SIG-M5 treated with dmso at 0.1 percent for 504 hours (cell line): ENCODE measurements around the gene RSPO3.

Source experiments
- DNase-seq: peaks from one replicate; lab custom pipeline; 2025; ENCODE audit not compliant: unreplicated experiment; lab: John Stamatoyannopoulos, UW

RSPO3 gene

DNA sequence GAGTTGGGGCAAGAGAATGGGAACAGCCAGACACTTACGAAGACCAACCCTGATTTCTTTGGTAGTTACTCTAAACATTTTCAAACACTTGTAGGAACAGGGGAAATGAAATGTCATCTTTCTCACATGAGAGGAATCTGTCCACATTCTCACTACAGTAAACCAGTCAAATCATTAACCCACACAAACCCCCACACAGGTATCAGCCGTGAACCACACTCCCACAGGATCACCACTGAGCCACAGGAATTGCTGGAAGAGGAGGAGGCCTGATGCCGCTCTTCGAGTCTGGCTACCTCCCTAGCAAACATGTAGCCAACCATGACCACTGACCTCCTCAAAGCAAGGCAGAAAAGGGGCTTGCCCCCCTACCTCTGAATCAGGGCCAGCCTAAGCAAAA is 6.9 kb upstream of the RSPO3 start:
- DNase-seq: no peak

DNA sequence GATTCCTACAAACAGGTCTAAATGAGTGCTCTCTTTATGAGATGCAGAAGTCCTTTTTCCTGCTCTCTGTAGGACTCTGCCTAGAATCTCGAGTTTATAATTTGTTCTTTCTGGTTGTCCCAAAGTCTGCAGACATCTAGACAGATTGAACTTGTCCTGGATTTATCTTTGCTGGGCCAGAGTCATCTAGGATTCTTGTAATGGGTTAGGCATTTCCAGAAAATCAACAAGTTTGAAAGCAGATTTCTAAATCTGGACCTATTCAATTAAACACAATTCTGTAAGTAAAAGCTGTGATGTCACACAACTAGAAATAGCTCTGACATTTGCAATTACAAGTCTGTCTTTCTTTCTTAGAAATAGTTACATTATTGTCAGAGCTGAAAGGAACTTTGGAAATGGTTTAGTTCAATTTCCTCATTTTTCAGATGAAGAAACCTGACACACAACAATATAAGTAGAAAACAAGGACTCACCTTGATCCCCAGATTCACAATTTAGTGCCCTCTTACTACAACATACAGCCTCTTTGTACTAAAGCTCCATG is 4.2 kb upstream of the RSPO3 start:
- no peak for DNase-seq

DNA sequence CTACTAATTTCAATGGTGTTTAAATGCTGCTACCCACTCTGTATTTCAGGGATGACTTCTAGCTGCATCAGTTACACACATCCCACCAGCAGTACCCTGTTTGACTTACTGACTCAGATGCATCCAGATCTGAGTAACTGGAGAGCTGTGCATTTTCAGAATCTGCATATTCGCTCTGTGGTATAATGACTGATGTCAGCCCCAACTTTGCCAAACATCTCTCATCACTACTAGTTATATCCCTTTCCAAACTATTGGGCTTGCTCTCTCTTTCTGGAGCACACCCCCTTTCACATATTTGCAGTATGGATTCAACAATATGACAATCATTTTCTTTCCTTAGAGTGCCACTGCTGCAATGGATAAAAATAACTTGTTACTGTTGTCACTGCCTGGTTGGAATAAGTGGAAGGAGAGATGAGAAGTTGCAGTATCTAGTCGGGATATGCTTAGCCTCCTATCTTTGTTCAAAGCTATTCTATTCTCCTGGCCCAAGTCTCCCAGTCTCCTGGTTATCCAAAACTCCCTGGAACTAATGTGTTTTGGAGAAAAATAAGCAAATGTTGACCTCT is 3.3 kb upstream of the RSPO3 start:
- no peak for DNase-seq

DNA sequence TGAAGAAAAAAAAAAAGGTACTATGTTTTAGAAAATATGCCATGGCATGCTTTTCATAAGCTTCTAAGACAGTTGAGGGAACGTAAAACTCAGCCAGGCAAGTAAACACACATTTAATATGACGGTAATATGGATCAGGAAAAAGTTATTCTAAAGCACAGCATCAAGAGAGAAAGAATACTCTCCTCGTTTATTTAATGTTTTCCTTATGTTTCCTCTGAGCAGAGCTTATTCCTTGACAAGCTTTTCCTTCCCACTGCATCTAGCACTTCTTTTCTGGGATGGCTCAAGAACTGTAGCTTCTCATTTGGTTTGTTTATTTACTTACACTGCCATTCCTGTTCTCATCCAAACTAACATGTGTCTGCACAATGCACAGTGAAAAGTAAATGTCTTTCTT is 2.7 kb upstream of the RSPO3 start:
- no peak for DNase-seq

DNA sequence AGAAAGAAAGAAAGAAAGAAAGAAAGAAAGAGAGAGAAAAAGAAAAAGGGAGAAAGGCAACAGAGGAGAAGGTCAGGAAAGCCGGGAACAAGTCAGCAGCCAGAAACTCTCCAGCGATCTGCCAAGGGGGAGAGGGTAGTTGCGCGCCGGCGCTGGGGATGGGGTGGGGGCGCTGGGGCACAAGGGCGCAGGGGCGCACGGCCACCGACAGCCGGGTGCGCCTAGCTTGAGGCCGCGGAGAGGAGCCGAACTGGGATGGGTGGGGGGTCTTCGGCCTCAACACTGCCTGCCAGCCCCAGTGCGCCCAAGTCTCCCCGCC is 533 bp upstream of the RSPO3 start:
- no peak for DNase-seq

DNA sequence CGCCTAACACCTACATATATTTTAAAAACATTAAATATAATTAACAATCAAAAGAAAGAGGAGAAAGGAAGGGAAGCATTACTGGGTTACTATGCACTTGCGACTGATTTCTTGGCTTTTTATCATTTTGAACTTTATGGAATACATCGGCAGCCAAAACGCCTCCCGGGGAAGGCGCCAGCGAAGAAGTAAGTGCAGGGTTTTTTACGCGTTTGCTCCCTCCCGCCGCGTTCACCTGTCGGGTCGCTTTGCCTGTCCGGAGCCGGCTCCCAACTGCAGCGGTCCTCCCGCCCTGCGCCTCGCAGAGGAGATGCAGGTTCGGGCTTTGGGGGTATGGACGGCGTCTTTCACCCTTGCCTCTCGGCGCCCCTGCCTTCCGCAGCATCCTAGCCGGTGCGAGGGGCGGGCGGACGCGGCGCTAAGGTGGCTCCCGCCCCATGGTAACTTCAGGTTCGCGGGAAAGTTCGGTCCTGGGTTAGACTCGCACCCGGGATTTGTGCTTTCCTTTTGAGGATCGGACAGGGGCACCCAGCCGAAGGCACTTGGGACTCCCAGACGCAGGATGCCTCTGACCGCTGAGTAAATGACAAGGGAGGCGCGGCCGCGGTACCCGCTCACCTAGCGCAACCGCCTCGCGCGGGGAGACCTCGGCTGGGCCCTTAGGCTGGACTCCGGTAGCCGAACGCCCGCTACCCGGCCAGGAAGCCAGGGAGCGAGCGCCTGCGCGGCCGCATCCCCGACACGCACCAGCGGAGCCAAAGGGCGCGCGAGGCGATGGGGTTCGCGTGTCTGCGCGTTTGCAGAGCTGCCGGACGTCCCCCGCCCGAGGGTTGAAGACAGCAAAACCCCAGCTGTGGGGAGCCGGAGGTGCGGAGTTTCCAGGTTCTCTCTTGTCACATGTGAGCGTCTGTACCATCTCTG is 891 bp downstream of the RSPO3 start:
- DNase-seq: no peak

DNA sequence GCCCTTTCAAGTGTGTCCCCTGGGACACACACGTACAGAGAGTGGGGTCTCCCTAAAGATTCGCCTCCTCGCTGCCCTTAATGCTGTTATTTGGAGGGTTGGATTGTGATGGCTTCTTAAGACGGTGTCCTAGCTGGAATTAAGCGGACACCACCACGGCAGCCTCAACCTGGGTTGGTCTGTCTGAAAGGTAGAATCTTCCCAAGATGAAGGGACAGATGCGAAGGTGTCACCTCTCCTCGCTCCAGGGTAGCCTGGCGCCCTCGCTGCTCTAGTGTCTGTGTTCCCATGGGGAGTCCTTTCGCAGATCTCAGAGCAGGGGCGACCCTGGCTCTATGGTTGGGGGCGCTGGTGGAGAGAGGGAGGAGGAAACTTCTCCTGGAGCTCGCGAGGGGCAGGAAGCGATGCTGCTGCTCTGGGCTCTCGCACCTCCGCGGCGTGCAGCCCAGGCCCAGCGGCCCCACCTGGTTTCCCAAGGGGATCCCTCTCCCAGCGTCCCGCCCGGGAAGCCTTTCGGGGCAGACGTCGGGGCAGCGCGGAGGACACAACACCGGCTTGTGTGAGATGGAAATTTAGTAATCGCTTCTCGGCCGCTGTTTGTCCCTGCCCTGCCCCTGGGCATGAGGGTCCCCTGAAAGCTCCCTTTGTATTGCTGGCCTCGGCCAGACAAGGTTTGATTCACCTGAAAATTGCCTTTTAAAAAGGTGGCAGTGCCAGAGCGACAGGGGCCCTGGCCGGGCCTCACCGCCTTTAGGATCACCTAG is 1.7 kb downstream of the RSPO3 start:
- no peak for DNase-seq

DNA sequence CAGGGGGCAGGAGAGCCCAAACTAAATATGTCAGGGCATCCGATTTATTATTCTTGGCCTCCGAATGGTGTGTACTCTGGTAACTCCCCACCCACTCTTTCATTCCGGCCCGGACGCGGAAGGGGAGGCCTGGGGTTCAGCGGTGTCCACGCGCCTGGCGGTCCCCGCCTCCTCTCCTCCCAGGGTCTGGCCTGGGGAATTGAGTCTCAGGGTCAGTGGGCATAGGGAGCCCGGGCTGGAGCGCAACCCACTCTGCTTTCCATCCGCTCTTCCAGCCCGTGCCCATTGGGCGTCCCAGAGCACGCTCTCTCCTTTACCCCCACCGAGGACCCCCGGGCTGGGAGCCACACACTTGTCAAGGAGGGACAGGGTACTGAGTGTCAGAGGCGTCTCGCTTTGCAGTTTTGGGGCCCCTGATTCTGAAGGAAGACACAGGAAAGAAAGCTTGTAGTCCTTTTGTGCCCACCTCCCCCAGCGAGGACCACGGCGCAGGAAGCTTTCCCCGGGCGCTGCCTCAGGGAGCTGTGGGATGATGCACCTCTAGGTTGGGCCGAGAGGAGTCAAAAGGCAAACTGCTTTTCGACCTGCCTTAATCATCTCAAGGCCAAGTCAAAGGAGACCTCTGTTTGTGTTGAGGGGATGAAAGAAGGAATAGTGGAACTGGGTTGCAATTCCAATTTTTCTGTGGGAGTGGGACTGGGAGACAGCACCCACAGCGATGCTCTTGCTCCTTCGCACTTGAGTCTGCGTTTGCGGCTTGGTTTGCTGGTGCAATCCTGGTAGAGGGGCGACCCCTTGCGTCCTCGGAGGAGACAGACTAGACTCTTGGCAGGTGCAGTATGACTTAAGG is 2.5 kb downstream of the RSPO3 start:
- DNase-seq: peak; percentile 81

DNA sequence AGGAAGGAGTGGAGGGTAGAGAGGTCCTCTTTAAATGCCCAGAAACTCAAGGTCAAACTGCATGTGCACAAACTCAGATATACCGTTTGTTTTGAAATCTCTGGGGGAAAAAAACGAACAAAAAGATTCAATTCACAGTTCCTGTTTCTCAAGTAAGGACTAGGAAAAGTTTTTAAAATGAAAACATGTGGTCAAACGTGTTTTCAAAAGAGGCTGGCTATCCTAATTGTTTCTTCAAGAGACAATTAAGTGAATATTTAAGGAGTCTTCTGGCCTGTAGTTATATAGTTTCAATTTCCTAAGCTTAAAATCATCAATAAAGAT is 3.1 kb downstream of the RSPO3 start:
- no peak for DNase-seq

DNA sequence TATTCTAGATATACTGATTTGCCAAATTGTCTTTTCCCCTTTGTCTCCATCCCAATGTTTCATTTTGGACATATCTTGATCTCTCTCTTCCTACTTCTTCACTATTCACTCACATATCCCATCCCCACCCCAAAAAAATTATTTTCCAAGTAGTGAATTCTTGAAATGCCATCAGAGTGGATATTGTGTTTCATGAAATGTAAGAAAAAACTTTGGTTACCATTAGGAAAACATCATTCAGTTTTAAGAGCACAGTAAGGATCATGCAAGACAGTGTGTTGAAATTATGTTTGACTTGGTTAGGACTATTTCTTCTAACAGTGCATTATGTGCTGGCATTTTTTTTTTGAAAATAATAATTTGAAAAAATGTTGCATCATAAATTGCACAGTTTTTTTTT is 5.7 kb downstream of the RSPO3 start:
- no peak for DNase-seq

DNA sequence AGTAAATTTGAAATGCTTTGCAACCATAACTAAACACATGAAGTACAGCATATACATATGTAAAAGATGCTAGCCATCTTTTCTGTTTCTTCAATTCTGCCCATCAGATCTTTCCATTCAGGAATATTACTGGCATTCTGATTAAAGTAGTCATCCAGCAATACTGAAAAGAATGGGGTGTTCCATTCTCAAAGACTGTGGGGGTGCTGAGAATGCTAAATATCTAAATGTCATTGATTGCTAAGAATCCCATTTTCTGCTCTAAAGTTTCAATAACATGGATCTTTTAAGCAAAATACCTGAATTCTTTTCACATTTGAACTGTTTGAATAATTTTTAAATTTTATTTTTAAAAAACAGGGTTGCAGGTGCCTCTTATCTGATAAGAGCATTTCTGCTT is 6.2 kb downstream of the RSPO3 start:
- no peak for DNase-seq

DNA sequence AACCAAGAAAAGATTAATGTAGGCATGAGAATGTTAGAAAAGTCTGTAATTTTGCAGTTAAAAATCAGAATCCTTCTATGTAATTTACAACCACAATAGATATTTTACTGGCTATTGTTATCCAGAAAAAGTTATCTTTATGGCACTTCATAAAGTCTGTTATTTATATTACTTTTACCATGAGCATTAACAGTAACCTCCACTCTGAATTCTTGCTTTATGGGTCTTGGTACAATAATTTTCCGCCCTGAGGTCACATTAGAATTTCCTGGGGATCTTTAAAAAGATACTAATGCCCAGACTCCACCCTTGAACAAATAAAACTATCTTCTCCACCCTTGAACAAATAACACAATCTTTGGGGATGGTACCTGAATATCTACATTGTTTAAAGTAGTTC is 9.6 kb downstream of the RSPO3 start:
- no peak for DNase-seq

DNA sequence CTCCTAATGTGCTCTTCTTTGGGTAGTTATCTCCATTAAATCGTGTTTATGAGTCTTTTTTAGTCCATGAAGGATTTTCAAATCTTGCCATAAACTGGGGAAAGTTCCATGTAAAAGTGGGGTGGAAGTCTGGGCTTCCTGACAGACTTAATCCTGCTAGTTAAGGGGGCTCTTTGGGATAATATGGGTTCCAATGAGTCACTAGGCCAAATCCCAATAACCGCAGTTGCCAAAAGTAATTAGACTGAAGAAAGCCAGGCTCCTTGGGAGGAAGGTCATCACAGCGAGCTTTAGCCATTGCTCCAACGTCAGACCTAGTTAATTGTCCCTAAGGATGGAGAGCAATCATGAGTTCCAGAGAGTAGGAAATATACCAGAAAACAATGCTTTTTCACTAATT is 10.8 kb downstream of the RSPO3 start:
- DNase-seq: no peak

DNA sequence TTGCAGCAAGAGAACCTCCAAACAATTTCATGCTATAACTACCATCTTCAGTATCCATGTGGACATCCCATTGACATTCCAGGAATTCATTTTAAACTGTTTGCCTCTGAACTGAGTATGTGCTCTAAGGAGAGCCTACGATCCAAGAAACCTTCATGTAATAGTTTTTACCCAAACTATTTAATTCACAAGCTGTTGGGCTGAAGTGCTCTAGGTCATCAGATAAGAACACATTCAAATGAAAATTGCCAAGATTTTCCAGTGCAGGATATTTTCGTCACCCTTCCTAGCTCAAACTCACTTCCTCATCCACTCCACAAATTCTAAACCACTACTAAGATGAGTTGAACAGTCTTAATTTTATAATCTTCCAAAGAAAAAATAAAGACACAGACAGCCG is 12.8 kb downstream of the RSPO3 start:
- no peak for DNase-seq

DNA sequence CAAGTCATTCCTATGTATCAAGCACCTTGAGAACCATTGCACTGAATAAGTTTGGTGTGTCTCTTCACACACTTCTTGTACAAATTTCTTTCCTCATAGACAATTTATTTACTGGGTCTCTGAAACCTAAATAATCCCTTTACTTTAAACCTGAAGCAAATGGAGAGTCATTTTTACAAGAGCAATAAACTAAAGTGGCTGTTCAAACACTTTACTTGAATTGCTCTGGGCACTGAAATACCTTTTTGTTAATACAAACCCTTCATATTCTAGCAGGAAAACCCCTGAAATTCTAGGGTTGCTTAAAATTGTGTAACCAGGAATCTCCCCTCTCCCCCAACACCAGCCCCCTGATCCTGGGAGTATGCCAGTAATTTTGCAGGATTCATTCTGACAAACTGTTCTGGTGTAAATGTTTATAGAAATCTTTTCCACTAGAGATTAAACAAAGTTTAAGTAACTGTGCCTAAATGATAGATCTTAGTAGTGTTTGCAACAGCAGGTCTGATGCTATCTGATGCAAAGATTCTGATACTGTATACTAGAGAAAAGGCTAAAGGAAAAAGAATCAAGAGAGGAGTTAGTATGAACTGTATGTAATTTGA is 13.4 kb downstream of the RSPO3 start:
- DNase-seq: no peak

DNA sequence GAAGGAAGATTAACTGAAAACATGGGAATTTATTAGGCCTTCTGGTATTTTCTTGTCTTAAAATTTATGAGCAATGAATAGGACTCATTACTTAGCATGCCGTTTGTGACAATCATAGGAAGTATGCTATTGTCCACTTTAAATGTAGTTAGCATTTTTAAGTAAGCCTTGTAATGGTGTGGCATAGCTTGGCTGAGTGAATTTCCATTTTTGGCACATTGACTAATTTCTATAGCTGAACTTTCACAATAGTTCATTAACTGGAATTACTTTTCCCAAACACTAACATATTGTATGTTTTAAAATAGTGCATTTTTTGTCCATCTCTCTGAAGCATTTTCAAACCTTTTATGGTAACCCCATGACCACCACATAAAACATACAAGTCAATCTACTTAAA is 15.7 kb downstream of the RSPO3 start:
- DNase-seq: no peak

DNA sequence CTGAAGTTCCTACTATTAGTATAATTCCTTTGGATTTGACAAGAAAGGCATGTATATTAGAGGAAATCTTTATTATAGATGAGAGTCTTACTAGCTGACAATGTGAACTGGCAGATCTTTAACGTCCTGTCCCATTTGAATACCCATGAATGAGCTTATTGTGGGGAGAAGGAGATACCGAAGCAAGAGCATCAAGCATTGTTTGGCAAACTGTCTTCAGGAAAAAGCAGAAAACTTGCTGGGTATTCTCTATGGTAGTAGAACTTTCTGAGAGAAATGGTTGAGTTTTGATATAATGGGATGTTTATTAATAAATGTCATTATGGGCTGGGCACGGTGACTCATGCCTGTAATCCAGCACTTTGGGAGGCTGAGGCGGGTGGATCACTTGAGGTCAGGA is 18.3 kb downstream of the RSPO3 start:
- DNase-seq: no peak

DNA sequence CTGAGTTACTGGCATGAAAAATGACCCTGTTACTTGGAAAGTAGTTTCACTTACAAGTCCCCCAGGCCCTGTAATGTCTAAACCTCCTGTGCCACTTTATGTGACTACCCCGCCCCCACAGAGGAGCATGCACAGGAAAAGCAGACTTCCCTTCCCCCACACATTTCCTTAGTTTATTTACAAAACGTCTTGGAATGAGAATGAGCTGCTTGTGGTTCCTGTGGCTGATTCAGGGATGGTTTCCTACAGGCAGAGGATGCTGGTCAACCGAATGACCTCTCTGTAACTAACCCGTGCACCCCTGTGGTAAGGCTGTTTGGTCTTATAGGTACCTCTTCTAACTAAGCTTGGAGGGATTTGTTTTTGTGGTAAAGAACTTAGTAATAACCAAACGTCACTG is 28.5 kb downstream of the RSPO3 start:
- no peak for DNase-seq

DNA sequence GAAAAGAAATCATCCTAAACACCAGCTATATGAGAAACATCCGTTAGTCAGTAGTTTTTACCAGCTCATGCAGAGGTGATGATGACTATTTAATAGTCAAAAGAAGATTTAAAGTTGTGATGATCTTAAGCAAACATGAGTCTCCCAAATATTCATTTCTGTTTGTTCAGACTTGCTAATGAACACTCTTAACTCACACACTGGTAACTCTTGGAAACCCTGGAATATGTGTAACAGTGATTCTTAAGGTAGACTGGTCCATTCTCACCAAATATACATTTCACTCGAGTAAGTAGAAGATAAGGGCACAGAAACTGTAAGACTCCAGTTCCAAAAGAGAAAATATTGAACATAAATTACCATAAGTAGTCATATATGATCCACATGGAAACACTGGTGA is 29.1 kb downstream of the RSPO3 start:
- DNase-seq: no peak

DNA sequence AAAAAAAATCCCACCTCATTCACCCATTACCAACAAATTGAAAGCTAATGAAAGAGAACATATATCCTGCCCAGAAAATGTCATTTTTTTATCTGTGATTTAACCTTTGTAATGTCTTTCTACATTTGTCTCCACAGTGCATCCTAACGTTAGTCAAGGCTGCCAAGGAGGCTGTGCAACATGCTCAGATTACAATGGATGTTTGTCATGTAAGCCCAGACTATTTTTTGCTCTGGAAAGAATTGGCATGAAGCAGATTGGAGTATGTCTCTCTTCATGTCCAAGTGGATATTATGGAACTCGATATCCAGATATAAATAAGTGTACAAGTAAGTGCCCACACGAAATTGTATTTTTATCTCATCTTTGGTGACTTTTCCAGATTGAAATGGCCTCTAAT is 30.0 kb downstream of the RSPO3 start:
- no peak for DNase-seq

DNA sequence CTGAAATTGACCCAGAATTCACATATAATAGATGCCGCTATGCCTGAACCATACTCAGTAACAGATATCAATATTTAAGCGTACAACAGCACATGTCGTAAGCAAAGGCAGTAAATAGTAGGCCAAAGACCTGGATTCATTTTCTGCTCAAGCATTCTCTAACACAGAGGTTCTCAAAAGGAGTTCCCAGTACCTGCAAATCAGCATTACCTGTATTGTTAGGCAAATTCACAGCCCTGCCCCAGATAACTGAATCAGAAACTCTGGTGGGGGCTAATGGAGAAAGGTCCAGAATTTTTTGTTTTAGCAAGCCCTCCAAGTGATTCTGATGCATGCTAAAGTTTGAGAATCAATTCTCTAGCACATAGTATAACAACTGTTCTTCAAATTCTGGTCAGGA is 36.0 kb downstream of the RSPO3 start:
- no peak for DNase-seq
